ENCODE measurements around the gene ATP6V0E1. TPM values are rescaled to one million over a fixed set of nuclear protein-coding genes. Genes with fewer than 3 reads are reported as not detected.
A peak's percentile ranks its signal among the peaks of the same experiment; 100 is the strongest.

Gene ATP6V0E1
- total RNA-seq, 4 donors from 2014 or later, result 94.0 to 163 (median 124) TPM

DNA sequence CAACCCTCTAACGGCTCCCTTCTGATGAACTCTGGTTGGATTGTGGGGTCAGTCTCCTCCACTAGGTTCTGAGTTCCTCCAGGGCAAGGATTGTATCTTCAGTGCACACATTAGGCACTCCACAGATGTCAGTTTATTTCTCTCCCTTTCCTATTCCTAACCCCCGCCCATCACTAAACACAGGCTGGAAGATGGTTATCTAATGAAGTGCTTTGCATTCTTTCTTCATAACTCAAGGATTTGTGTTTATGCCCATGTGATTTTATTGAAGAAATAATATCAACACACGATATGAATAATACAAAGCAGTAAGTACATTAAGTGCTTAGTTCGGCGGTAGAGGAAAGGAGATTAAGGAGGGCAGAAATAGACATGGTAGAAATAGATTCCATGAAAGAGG lies 68.2 kb downstream of the ATP6V0E1 start:
- no peaks in the 10 kb centered on the region for H3K9me3 ChIP-seq
- no peaks in the 10 kb centered on the region for H3K36me3 ChIP-seq
- TF ChIP-seq POLR2AphosphoS5 (IDR thresholded peaks at IDR 0.05) (no peak), POLR2A (IDR thresholded peaks at IDR 0.05) (no peak), EP300 (IDR thresholded peaks at IDR 0.05) (no peak), CTCF (IDR thresholded peaks at IDR 0.05) (no peak)

GRCh38 chr5:173053041-173053440 lies 69.5 kb downstream of the ATP6V0E1 start:
- no peak overlapping the region for H3K27ac ChIP-seq
- H3K9me3 ChIP-seq, result no peaks in the 10 kb centered on the region
- TF ChIP-seq POLR2AphosphoS5 (IDR thresholded peaks at IDR 0.05) (no peak), EP300 (IDR thresholded peaks at IDR 0.05) (no peak), POLR2A (IDR thresholded peaks at IDR 0.05) (no peak), CTCF (IDR thresholded peaks at IDR 0.05) (no peak)
- H3K4me3 ChIP-seq, result no peak overlapping the region
- H3K36me3 ChIP-seq, result no peaks in the 10 kb centered on the region
- H3K27me3 ChIP-seq, result no peaks in the 10 kb centered on the region
- 58 to 62% methylated on average over 3 of the region's 3 CpGs for WGBS, 2 donors (ENCODE audit: low coverage in 1 of 2)
- peaks cover 0 to 16% (median 3%) of the 10 kb centered on the region in 3 donors for H3K4me1 ChIP-seq
- no peak for ATAC-seq

More for the DNA sequence above, 68.2 kb downstream of the ATP6V0E1 start:
- 48 to 58% methylated on average over 3 to 5 of the region's 5 CpGs for WGBS, 2 donors (ENCODE audit: low coverage in 1 of 2)
- no peak overlapping the region for H3K27ac ChIP-seq
- H3K4me3 ChIP-seq, result no peak overlapping the region
- no peaks in the 10 kb centered on the region for H3K27me3 ChIP-seq
- ATAC-seq, result no peak
- H3K4me1 ChIP-seq, result peaks cover 0 to 9% (median 0%) of the 10 kb centered on the region in 3 donors

DNA sequence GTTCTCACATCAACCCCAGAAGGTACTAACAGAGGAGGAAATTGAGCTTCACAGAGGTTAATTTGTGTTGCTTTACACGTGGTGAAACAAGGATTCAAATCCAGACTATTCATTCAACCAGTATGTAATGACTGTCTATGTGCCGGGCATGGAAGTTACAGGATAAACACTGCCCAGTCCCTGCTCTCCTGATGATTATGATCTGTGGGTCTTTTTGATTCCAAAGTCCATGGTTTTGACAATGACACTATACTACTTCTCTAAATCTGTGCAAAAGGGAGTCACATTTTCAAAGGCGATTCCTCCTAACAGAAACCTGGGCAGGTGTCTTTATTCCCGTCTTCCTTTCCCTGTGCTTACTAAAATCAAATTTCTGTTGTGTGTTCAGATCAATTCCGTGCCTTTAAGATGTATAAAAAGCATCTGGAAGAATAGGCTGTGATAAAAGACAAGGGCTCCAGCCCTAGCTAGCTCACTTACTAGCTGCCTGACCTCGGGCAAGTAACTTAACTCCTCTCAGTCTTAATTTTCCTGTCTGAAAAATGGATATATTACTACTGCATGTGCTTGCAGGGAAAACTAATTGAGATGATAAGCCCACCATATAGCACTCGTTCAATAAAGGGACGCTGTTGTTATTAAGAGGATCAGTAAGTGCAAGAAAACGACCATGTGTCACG lies 71.6 kb downstream of the ATP6V0E1 start:
- H3K4me1 ChIP-seq, result peaks cover 0 to 37% (median 17%) of the 10 kb centered on the region in 3 donors

DNA sequence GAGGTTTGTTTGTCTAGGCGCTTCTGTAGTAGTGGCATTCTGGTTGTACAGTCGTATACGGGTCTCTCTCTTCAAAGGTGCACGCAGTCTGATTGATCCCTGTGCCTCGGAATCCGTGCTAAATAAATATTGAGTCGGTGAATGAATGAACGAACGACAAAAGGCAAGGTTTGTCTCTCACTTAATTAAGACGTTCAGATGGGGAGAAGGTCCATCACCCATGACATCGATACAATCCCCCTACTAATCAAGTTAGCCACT lies 72.1 kb downstream of the ATP6V0E1 start:
- no peak for TF ChIP-seq EP300 (IDR thresholded peaks at IDR 0.05)
- TF ChIP-seq POLR2A (IDR thresholded peaks at IDR 0.05), result no peak
- TF ChIP-seq CTCF (IDR thresholded peaks at IDR 0.05), result no peak
- no peak for TF ChIP-seq POLR2AphosphoS5 (IDR thresholded peaks at IDR 0.05)
- H3K27me3 ChIP-seq, result no peaks in the 10 kb centered on the region
- ATAC-seq, result no peak
- H3K36me3 ChIP-seq, result no peaks in the 10 kb centered on the region
- no peaks in the 10 kb centered on the region for H3K9me3 ChIP-seq
- 0% methylated on average over 1 to 4 of the region's 11 CpGs for WGBS, 2 donors (ENCODE audit: low coverage in 1 of 2)
- peaks cover 0 to 42% (median 17%) of the 10 kb centered on the region in 3 donors for H3K4me1 ChIP-seq
- peak overlapping the region; percentile 73 to 95 for H3K4me3 ChIP-seq
- peak overlapping the region in 3 of 4 donors; percentile 97 to 100 (median 99) for H3K27ac ChIP-seq

More for the DNA sequence above, 71.6 kb downstream of the ATP6V0E1 start:
- H3K36me3 ChIP-seq, result no peaks in the 10 kb centered on the region
- no peaks in the 10 kb centered on the region for H3K9me3 ChIP-seq
- peak overlapping the region; percentile 73 to 95 for H3K4me3 ChIP-seq
- WGBS, 2 donors (ENCODE audit: low coverage in 1 of 2), result 21 to 25% methylated on average over 9 to 10 of the region's 10 CpGs
- no peak for TF ChIP-seq POLR2AphosphoS5 (IDR thresholded peaks at IDR 0.05)
- ATAC-seq, result no peak
- H3K27me3 ChIP-seq, result no peaks in the 10 kb centered on the region
- peak overlapping the region in 3 of 4 donors; percentile 97 to 100 (median 99) for H3K27ac ChIP-seq

DNA sequence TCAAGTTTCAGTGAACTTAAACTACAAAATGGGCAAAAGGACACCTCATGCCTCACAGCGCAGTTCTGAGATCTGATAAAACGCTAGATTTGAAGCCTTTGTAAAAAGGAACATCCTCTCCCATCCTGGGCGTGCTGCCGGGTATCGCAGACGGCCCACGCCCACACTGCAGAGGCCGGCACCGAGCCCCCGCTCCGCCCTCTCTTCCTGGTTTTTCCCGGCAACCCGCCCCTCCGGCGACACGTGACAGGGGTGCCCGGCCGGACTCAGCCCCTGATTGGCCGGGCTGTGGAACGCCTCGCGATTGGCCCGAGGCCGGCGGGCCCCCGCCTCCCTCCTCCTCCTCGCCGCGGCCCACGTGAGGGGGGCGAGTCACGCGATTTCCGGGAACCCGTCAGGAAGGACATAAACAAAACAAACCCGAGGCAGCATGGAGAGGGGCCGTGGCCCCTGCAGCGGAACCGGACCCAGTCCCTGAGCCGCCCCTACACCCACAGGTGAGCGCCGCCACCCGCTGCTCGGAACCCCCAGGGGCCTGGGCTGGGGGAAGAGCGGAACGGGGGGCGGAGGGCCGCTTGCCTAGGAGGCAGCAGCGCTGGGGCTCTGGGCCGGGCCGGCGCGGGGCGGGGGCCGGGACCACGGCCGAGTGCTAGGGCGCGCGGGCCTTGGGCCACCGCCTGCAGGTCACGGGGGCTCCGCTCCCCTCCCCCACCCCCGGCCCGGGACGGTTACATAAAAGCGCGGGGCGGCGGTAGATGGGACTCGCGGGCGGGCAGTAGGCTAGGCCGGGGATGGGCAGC lies 72.6 kb downstream of the ATP6V0E1 start, which contains the start of gene CREBRF:
Gene CREBRF, plus strand, starts transcription at position 370 of the 800 bp plus-strand sequence. CDS start 24,424 bp downstream, outside the sequence.
- Histone ChIP-seq H3K27ac (peak within 1 kb of the TSS; percentile 95 to 100 (median 98)), H3K9me3 (no peaks in the 10 kb centered on the region), H3K36me3 (no peaks in the 10 kb centered on the region), H3K4me1 (peaks cover 0 to 47% (median 17%) of the 10 kb centered on the region in 3 donors), H3K4me3 (peak within 1 kb of the TSS; percentile 73 to 95), H3K27me3 (no peaks in the 10 kb centered on the region)
- ATAC-seq, result peak; percentile 88
- TF ChIP-seq EP300 (IDR thresholded peaks at IDR 0.05) (no peak), POLR2A (IDR thresholded peaks at IDR 0.05) (peak; percentile 39 to 51), CTCF (IDR thresholded peaks at IDR 0.05) (no peak), POLR2AphosphoS5 (IDR thresholded peaks at IDR 0.05) (peak; percentile 89)
- 0% methylated on average over 5 to 6 of the region's 74 CpGs for WGBS, 2 donors (ENCODE audit: low coverage in 1 of 2)

All from gastroesophageal sphincter (tissue), 4 donors.